ENCODE data around the gene TRANK1.

Gene TRANK1

GRCh38 chr3:36843065-36844051 lies 101.5 kb downstream of the TRANK1 start:
- peak in 1 of 14 donors; percentile 56 for DNase-seq

- DNase-seq, result no peak
Measured at GRCh38 chr3:36842275-36842674, 102.6 kb downstream of the TRANK1 start.

GRCh38 chr3:36840453-36840921 lies 104.4 kb downstream of the TRANK1 start:
- no peak for DNase-seq

GRCh38 chr3:36837089-36837488 lies 107.8 kb downstream of the TRANK1 start:
- no peak for DNase-seq

GRCh38 chr3:36833160-36833814 lies 111.6 kb downstream of the TRANK1 start:
- DNase-seq, result no peak

- DNase-seq, result no peak
Measured at GRCh38 chr3:36832406-36832805, 112.4 kb downstream of the TRANK1 start.

- peak in 1 of 14 donors; percentile 7 for DNase-seq
Measured at GRCh38 chr3:36827133-36827532, 117.7 kb downstream of the TRANK1 start.

- no peak for DNase-seq
Measured at GRCh38 chr3:36826240-36826639, 118.6 kb downstream of the TRANK1 start.

- no peak for DNase-seq
Measured at GRCh38 chr3:36824443-36824842, 120.4 kb downstream of the TRANK1 start.

GRCh38 chr3:36823806-36824205 lies 121.0 kb downstream of the TRANK1 start:
- peak in 1 of 14 donors; percentile 30 for DNase-seq

- no peak for DNase-seq
Measured at GRCh38 chr3:36820083-36820482, 124.8 kb downstream of the TRANK1 start.

- no peak for DNase-seq
Measured at GRCh38 chr3:36817806-36818533, 126.9 kb downstream of the TRANK1 start.

- no peak for DNase-seq
Measured at GRCh38 chr3:36815375-36815774, 129.5 kb downstream of the TRANK1 start.

- no peak for DNase-seq
Measured at GRCh38 chr3:36814776-36815175, 130.1 kb downstream of the TRANK1 start.

- DNase-seq, result no peak
Measured at GRCh38 chr3:36814066-36814717, 130.7 kb downstream of the TRANK1 start.

- no peak for DNase-seq
Measured at GRCh38 chr3:36813305-36813704, 131.5 kb downstream of the TRANK1 start.

- no peak for DNase-seq
Measured at GRCh38 chr3:36812240-36812639, 132.6 kb downstream of the TRANK1 start.

GRCh38 chr3:36811768-36812167 lies 133.1 kb downstream of the TRANK1 start:
- no peak for DNase-seq

GRCh38 chr3:36804295-36805055 lies 140.4 kb downstream of the TRANK1 start:
- DNase-seq, result no peak

- DNase-seq, result no peak
Measured at GRCh38 chr3:36803091-36803791, 141.6 kb downstream of the TRANK1 start.
